HCT116 (cell line): ENCODE results near the gene HOXA13.

Source experiments
- CEBPB ChIP-seq: IDR thresholded peaks from 2 replicates; pipeline ENCODE4 v1.6.1; 2012; ENCODE audit warnings: low read depth
- EGR1 ChIP-seq: IDR thresholded peaks from 2 replicates; pipeline ENCODE4 v1.6.1; 2012; ENCODE audit warnings: low read depth
- EZH2 ChIP-seq: fragments of 200-600 bp; sonication (generic); IDR thresholded peaks from 2 replicates; pipeline ENCODE4 v1.6.1; 2017; ENCODE audit warnings: antibody characterized with exemption, mixed run types
- JUND ChIP-seq: IDR thresholded peaks from 2 replicates; pipeline ENCODE4 v1.6.1; 2012
- POLR2A ChIP-seq: IDR thresholded peaks from 2 replicates; pipeline ENCODE4 v1.7.0; 2011; ENCODE audit warnings: borderline replicate concordance; ENCODE audit not compliant: insufficient read depth, insufficient read length; ENCODE audit errors: extremely low read depth
- POLR2AphosphoS5 ChIP-seq: IDR thresholded peaks from 2 replicates; pipeline ENCODE4 v1.6.1; 2011; ENCODE audit warnings: mild to moderate bottlenecking, low read depth, low read length, moderate library complexity
- RAD21 ChIP-seq: IDR thresholded peaks from 2 replicates; pipeline ENCODE4 v1.6.1; 2012; ENCODE audit warnings: low read depth, mild to moderate bottlenecking
- ZFX ChIP-seq: fragments of 450-650 bp; IDR thresholded peaks from 2 replicates; pipeline ENCODE4 v1.6.1; 2017
- ZNF274 ChIP-seq: fragments of 200-500 bp; sonication (Bioruptor generic); IDR thresholded peaks from 2 replicates; pipeline ENCODE4 v1.6.1; 2014; ENCODE audit warnings: mild to moderate bottlenecking, low read depth, low read length, inconsistent platforms
- TF ChIP-seq, protein P1 (sequence below), 3 experiments: fragments of 200-600 bp in 1 of 3; sonication (generic) in 1 of 3; IDR thresholded peaks in 2 of 3; conservative IDR thresholded peaks in 1 of 3; 2 replicates each; pipeline ENCODE4 v1.5.1; 2012 to 2017; ENCODE audit warnings: low read depth in 2 of 3, low read length in 2 of 3, antibody characterized with exemption in 1 of 3, borderline replicate concordance in 1 of 3, control low read depth in 1 of 3, mild to moderate bottlenecking in 1 of 3, mixed read lengths in 1 of 3, mixed run types in 1 of 3, moderate library complexity in 1 of 3; ENCODE audit not compliant: insufficient read depth in 1 of 3
- TF ChIP-seq, protein P2 (sequence below): IDR thresholded peaks from 2 replicates; pipeline ENCODE4 v1.6.1; 2012
- TF ChIP-seq, protein P3 (sequence below): IDR thresholded peaks from 2 replicates; pipeline ENCODE4 v1.6.1; 2012; ENCODE audit warnings: low read depth

DNA sequence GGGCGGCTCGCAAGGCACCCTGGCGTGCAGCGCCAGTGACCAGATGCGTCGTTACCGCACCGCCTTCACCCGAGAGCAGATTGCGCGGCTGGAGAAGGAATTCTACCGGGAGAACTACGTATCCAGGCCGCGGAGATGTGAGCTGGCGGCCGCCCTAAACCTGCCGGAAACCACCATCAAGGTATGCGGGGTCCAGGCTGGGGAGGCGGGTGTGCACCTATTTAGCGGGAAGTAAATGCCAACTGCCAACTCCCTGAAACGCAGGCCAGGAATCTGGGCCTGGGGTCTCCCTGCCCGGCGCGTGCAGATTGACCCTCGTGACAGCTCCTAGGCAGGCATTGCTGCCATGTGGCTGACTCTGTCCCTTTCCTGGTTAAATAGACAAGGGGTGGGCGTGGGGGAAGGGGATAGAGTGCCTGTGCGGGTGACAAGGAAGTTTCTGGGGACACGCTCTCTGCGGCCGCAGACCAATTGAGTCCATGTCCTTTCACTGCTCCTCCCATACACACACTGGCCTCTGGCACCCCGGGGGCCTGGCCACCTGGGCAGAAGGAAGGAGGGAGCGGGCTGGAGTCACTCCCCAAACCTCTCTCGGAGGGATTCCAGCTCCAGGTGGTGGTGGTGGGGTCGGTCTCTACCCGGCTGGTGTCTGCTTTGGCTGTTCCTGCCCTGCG is 45.4 kb upstream of the HOXA13 start:
- TF ChIP-seq ZNF274 (no peak), EZH2 (no peak), RAD21 (no peak), POLR2AphosphoS5 (no peak), POLR2A (no peak), EGR1 (no peak), CEBPB (no peak), JUND (no peak), ZFX (no peak)
- TF ChIP-seq, protein P1, sequence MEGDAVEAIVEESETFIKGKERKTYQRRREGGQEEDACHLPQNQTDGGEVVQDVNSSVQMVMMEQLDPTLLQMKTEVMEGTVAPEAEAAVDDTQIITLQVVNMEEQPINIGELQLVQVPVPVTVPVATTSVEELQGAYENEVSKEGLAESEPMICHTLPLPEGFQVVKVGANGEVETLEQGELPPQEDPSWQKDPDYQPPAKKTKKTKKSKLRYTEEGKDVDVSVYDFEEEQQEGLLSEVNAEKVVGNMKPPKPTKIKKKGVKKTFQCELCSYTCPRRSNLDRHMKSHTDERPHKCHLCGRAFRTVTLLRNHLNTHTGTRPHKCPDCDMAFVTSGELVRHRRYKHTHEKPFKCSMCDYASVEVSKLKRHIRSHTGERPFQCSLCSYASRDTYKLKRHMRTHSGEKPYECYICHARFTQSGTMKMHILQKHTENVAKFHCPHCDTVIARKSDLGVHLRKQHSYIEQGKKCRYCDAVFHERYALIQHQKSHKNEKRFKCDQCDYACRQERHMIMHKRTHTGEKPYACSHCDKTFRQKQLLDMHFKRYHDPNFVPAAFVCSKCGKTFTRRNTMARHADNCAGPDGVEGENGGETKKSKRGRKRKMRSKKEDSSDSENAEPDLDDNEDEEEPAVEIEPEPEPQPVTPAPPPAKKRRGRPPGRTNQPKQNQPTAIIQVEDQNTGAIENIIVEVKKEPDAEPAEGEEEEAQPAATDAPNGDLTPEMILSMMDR (IDR thresholded peaks at IDR 0.05 in 2 of 3, conservative IDR thresholded peaks at IDR 0.05 in 1 of 3; ENCODE audit: borderline replicate concordance in 1 of 3, insufficient read depth in 1 of 3, low read depth in 2 of 3, low read length in 2 of 3), result no peak
- TF ChIP-seq, protein P2, sequence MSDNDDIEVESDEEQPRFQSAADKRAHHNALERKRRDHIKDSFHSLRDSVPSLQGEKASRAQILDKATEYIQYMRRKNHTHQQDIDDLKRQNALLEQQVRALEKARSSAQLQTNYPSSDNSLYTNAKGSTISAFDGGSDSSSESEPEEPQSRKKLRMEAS, result no peak
- TF ChIP-seq, protein P3, sequence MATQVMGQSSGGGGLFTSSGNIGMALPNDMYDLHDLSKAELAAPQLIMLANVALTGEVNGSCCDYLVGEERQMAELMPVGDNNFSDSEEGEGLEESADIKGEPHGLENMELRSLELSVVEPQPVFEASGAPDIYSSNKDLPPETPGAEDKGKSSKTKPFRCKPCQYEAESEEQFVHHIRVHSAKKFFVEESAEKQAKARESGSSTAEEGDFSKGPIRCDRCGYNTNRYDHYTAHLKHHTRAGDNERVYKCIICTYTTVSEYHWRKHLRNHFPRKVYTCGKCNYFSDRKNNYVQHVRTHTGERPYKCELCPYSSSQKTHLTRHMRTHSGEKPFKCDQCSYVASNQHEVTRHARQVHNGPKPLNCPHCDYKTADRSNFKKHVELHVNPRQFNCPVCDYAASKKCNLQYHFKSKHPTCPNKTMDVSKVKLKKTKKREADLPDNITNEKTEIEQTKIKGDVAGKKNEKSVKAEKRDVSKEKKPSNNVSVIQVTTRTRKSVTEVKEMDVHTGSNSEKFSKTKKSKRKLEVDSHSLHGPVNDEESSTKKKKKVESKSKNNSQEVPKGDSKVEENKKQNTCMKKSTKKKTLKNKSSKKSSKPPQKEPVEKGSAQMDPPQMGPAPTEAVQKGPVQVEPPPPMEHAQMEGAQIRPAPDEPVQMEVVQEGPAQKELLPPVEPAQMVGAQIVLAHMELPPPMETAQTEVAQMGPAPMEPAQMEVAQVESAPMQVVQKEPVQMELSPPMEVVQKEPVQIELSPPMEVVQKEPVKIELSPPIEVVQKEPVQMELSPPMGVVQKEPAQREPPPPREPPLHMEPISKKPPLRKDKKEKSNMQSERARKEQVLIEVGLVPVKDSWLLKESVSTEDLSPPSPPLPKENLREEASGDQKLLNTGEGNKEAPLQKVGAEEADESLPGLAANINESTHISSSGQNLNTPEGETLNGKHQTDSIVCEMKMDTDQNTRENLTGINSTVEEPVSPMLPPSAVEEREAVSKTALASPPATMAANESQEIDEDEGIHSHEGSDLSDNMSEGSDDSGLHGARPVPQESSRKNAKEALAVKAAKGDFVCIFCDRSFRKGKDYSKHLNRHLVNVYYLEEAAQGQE, result no peak
